ENCODE measurements around the gene PCDHB5. TPM values are rescaled to one million over a fixed set of nuclear protein-coding genes. Genes with fewer than 3 reads are reported as not detected.
"Not testable (repeated sequence)": the region's sequence is repeated elsewhere in the genome, so short reads cannot be mapped to it uniquely, and the experiment has no call there.

PCDHB5 gene
- total and polyA plus RNA-seq, 4 donors: 0.65 to 8.1 (median 3.3) TPM

- TF ChIP-seq CTCF (IDR thresholded peaks at IDR 0.05; ENCODE audit: control extremely low read depth, extremely low read depth): no peak
- 33 to 41% methylated on average over 33 of the region's 33 CpGs for WGBS, 2 donors
- Histone ChIP-seq H3K36me3 (ENCODE audit: control insufficient read depth in 4 of 4, insufficient read depth in 4 of 4, low read length in 4 of 4) (no peaks in the 10 kb centered on the region), H3K27ac (ENCODE audit: low read depth in 1 of 2, low read length in 1 of 2) (no peak overlapping the region), H3K27me3 (ENCODE audit: control insufficient read depth in 3 of 3, insufficient read depth in 3 of 3, low read length in 2 of 3) (peaks cover 0 to 2% (median 0%) of the 10 kb centered on the region in 3 donors), H3K9ac (ENCODE audit: insufficient read depth in 1 of 2, low read length in 2 of 2) (no peak overlapping the region), H3K9me3 (ENCODE audit: control insufficient read depth in 4 of 4, insufficient read depth in 3 of 4, low read length in 3 of 4) (peaks cover 3 to 30% (median 11%) of the 10 kb centered on the region in 4 donors), H3K4me3 (no peak overlapping the region), H3K4me1 (ENCODE audit: control insufficient read depth in 5 of 5, insufficient read depth in 5 of 5, low read length in 5 of 5) (no peaks in the 10 kb centered on the region)
- DNase-seq (no peak), ATAC-seq (ENCODE audit: insufficient read depth, low FRiP score) (no peak)
These were observed 15.4 kb downstream of the PCDHB5 start for GRCh38 chr5:141150224-141150992.

GRCh38 chr5:141150993-141151325, 16.0 kb downstream of the PCDHB5 start:
- Histone ChIP-seq H3K9me3 (ENCODE audit: control insufficient read depth in 4 of 4, insufficient read depth in 3 of 4, low read length in 3 of 4) (peaks cover 3 to 32% (median 12%) of the 10 kb centered on the region in 4 donors), H3K4me3 (no peak overlapping the region), H3K4me1 (ENCODE audit: control insufficient read depth in 5 of 5, insufficient read depth in 5 of 5, low read length in 5 of 5) (no peaks in the 10 kb centered on the region), H3K27me3 (ENCODE audit: control insufficient read depth in 3 of 3, insufficient read depth in 3 of 3, low read length in 2 of 3) (peaks cover 0 to 2% (median 0%) of the 10 kb centered on the region in 3 donors), H3K9ac (ENCODE audit: insufficient read depth in 1 of 2, low read length in 2 of 2) (no peak overlapping the region), H3K27ac (ENCODE audit: low read depth in 1 of 2, low read length in 1 of 2) (no peak overlapping the region), H3K36me3 (ENCODE audit: control insufficient read depth in 4 of 4, insufficient read depth in 4 of 4, low read length in 4 of 4) (no peaks in the 10 kb centered on the region)
- no peak for TF ChIP-seq CTCF (IDR thresholded peaks at IDR 0.05; ENCODE audit: control extremely low read depth, extremely low read depth)
- no peak for DNase-seq
- ATAC-seq (ENCODE audit: insufficient read depth, low FRiP score): no peak
- WGBS, 2 donors: 35 to 39% methylated on average over 13 of the region's 13 CpGs

GRCh38 chr5:141151632-141152031, 16.6 kb downstream of the PCDHB5 start:
- ATAC-seq (ENCODE audit: insufficient read depth, low FRiP score); H3K9ac ChIP-seq (ENCODE audit: insufficient read depth in 1 of 2, low read length in 2 of 2); DNase-seq; H3K27ac ChIP-seq (ENCODE audit: low read depth in 1 of 2, low read length in 1 of 2); H3K4me1 ChIP-seq (ENCODE audit: control insufficient read depth in 5 of 5, insufficient read depth in 5 of 5, low read length in 5 of 5); H3K27me3 ChIP-seq (ENCODE audit: control insufficient read depth in 3 of 3, insufficient read depth in 3 of 3, low read length in 2 of 3); H3K4me3 ChIP-seq; H3K36me3 ChIP-seq (ENCODE audit: control insufficient read depth in 4 of 4, insufficient read depth in 4 of 4, low read length in 4 of 4): not testable (repeated sequence)
- H3K9me3 ChIP-seq (ENCODE audit: control insufficient read depth in 4 of 4, insufficient read depth in 3 of 4, low read length in 3 of 4): peaks cover 3 to 37% (median 14%) of the 10 kb centered on the region in 4 donors
- WGBS, 2 donors: 30 to 34% methylated on average over 25 to 39 of the region's 41 CpGs

GRCh38 chr5:141152096-141152495, 17.1 kb downstream of the PCDHB5 start:
- not testable (repeated sequence) for DNase-seq; ATAC-seq (ENCODE audit: insufficient read depth, low FRiP score)

More at GRCh38 chr5:141152096-141152495, 17.1 kb downstream of the PCDHB5 start:
- not testable (repeated sequence) for H3K27ac ChIP-seq (ENCODE audit: low read depth in 1 of 2, low read length in 1 of 2); H3K36me3 ChIP-seq (ENCODE audit: control insufficient read depth in 4 of 4, insufficient read depth in 4 of 4, low read length in 4 of 4); H3K27me3 ChIP-seq (ENCODE audit: control insufficient read depth in 3 of 3, insufficient read depth in 3 of 3, low read length in 2 of 3); H3K4me1 ChIP-seq (ENCODE audit: control insufficient read depth in 5 of 5, insufficient read depth in 5 of 5, low read length in 5 of 5); H3K4me3 ChIP-seq; H3K9ac ChIP-seq (ENCODE audit: insufficient read depth in 1 of 2, low read length in 2 of 2)
- peaks cover 3 to 39% (median 15%) of the 10 kb centered on the region in 4 donors for H3K9me3 ChIP-seq (ENCODE audit: control insufficient read depth in 4 of 4, insufficient read depth in 3 of 4, low read length in 3 of 4)
- WGBS, 2 donors: 25 to 27% methylated on average over 30 to 36 of the region's 36 CpGs

Measured in lung (tissue), 12 donors.